Stomach (tissue), 9 donors: ENCODE results near the gene RASA3. TPM values are rescaled to one million over a fixed set of nuclear protein-coding genes. Genes with fewer than 3 reads are reported as not detected.
"Not testable (repeated sequence)": the region's sequence is repeated elsewhere in the genome, so short reads cannot be mapped to it uniquely, and the experiment has no call there.

Experiments used
- DNase-seq, 2 donors: peaks; one replicate each; pipeline versions ENCODE4 v3.0.0 to v3.0.0-alpha.2; 2013 to 2019
- H3K27ac ChIP-seq, 5 donors: fragments of 200-600 bp in 4 of 5; sonication (generic) in 4 of 5; one replicate each; pipeline ENCODE4 v1.5.1; 2013 to 2019; ENCODE audit warnings: mild to moderate bottlenecking in 1 of 5, moderate library complexity in 1 of 5
- H3K27me3 ChIP-seq, 3 donors: fragments of 200-600 bp; sonication (generic); one replicate each; pipeline ENCODE4 v1.5.1; 2017 to 2019; ENCODE audit warnings: mixed run types in 1 of 3
- H3K36me3 ChIP-seq, 4 donors: fragments of 200-600 bp; sonication (generic); 1 replicate in 3 of 4; 2 replicates in 1 of 4; pipeline ENCODE4 v1.5.1; 2016 to 2019
- H3K4me1 ChIP-seq, 4 donors: fragments of 200-600 bp; sonication (generic); one replicate each; pipeline ENCODE4 v1.5.1; 2016 to 2019
- H3K4me3 ChIP-seq, 4 donors: fragments of 200-600 bp; sonication (generic) in 3 of 4; one replicate each; pipeline ENCODE4 v1.5.1; 2016 to 2019; ENCODE audit warnings: mild to moderate bottlenecking in 1 of 4
- H3K9me3 ChIP-seq, 4 donors: fragments of 200-600 bp; sonication (generic); one replicate each; pipeline ENCODE4 v1.5.1; 2016 to 2019
- CTCF ChIP-seq, 7 experiments: fragments of 450-650 bp in 4 of 7; fragments of 200-600 bp in 3 of 7; sonication (generic) in 3 of 7; IDR thresholded peaks; one replicate each; pipeline ENCODE4 v1.5.1; 2016 to 2019; ENCODE audit warnings: antibody characterized with exemption in 7 of 7, control low read depth in 2 of 7, mild to moderate bottlenecking in 1 of 7
- EP300 ChIP-seq: sonication (generic); formaldehyde crosslinking; IDR thresholded peaks from one replicate; pipeline ENCODE4 v1.6.1; 2017; ENCODE audit warnings: antibody characterized with exemption
- POLR2A ChIP-seq, 4 donors: fragments of 450-650 bp; IDR thresholded peaks; one replicate each; pipeline ENCODE4 v1.6.1; 2016; ENCODE audit warnings: antibody characterized with exemption in 4 of 4, control low read depth in 2 of 4, mild to moderate bottlenecking in 1 of 4, moderate library complexity in 1 of 4
- POLR2AphosphoS5 ChIP-seq, 3 donors: sonication (generic); formaldehyde crosslinking; IDR thresholded peaks; one replicate each; pipeline ENCODE4 v1.6.1; 2016; ENCODE audit warnings: antibody characterized with exemption in 3 of 3
- WGBS, 5 donors: extraction: QIAGEN DNeasy Blood & Tissue Kit in 3 of 5; methylation state at CpG; one replicate each; pipeline versions ENCODE4 v1.1.5 to v1.1.7; 2013 to 2018; 5-methylcytosine and 5-hydroxymethylcytosine counted together
- intact Hi-C: fragments of 100-400 bp; cut with DNase I; formaldehyde crosslinking; loops from one replicate; pipeline ENCODE4 v1.15.1; 2023; ENCODE audit warnings: low total_unique reads
- polyA plus RNA-seq, 3 donors: library from polyadenylated mRNA; stranded (reverse); fragments of 200-250 nt; gene quantifications; one replicate each; pipeline ENCODE4 v1.2.3, GENCODE V29; 2013
- total RNA-seq, 5 donors: library from RNA; depleted of rRNA; stranded (reverse); fragments of >200 nt; gene quantifications; one replicate each; pipeline versions ENCODE4 v1.1.0 to v1.2.3, GENCODE V29; 2014 to 2016
- donor health status: healthy with polysubstance abuse.
- donor health status: Bipolar disorder and iron deficiency.
- donor health status: healthy.

The RASA3 gene
- total and polyA plus RNA-seq, 8 donors = 3.7 to 22.3 (median 7.9) TPM

GRCh38 chr13:114099918-114100445, 32.4 kb downstream of the RASA3 start:
- Histone ChIP-seq H3K4me1 (peaks cover 26 to 41% (median 34%) of the 10 kb centered on the region in 4 donors), H3K27ac (peak overlapping the region in 4 of 5 donors; percentile 63 to 73 (median 70)), H3K4me3 (no peak overlapping the region), H3K9me3 (no peaks in the 10 kb centered on the region), H3K36me3 (no peaks in the 10 kb centered on the region), H3K27me3 (no peaks in the 10 kb centered on the region)
- TF ChIP-seq EP300 (no peak), POLR2AphosphoS5 (IDR thresholded peaks at IDR 0.05) (no peak), POLR2A (IDR thresholded peaks at IDR 0.05) (no peak), CTCF (IDR thresholded peaks at IDR 0.05) (no peak)
- WGBS, 5 donors = 42 to 62% (median 50%) methylated on average over 3 to 25 of the region's 25 CpGs
- intact Hi-C loops = no loop called here
- DNase-seq = peak in 1 of 2 donors; percentile 64

- WGBS, 5 donors = 13 to 21% (median 19%) methylated on average over 9 to 15 of the region's 15 CpGs
- peak overlapping the region in 4 of 5 donors; percentile 44 to 74 (median 64) for H3K27ac ChIP-seq
- H3K27me3 ChIP-seq = no peaks in the 10 kb centered on the region
- TF ChIP-seq POLR2A (IDR thresholded peaks at IDR 0.05) = no peak
- TF ChIP-seq POLR2AphosphoS5 (IDR thresholded peaks at IDR 0.05) = peak in 1 of 3 donors; percentile 68
- TF ChIP-seq EP300 = no peak
- no peaks in the 10 kb centered on the region for H3K9me3 ChIP-seq
- H3K4me3 ChIP-seq = peak overlapping the region in 1 of 4 donors; percentile 8
- no peaks in the 10 kb centered on the region for H3K36me3 ChIP-seq
- peak in 1 of 2 donors; percentile 86 for DNase-seq
- intact Hi-C loops = no loop called here
- peaks cover 26 to 37% (median 33%) of the 10 kb centered on the region in 4 donors for H3K4me1 ChIP-seq
Measured at GRCh38 chr13:114099191-114099590, 33.2 kb downstream of the RASA3 start.

GRCh38 chr13:114098689-114099056, 33.8 kb downstream of the RASA3 start:
- Histone ChIP-seq H3K27ac (peak overlapping the region in 4 of 5 donors; percentile 44 to 74 (median 64)), H3K4me1 (peaks cover 26 to 37% (median 33%) of the 10 kb centered on the region in 4 donors)
- DNase-seq, intact Hi-C loops, H3K27me3 ChIP-seq, H3K4me3 ChIP-seq, H3K9me3 ChIP-seq, H3K36me3 ChIP-seq: not testable (repeated sequence)
- 51 to 86% (median 59%) methylated on average over 5 to 11 of the region's 14 CpGs for WGBS, 5 donors

GRCh38 chr13:114097893-114098688, 34.3 kb downstream of the RASA3 start:
- Histone ChIP-seq H3K4me1 (peaks cover 26 to 37% (median 33%) of the 10 kb centered on the region in 4 donors), H3K27ac (peak overlapping the region in 4 of 5 donors; percentile 44 to 74 (median 64)), H3K9me3 (peaks cover 0 to 5% (median 2%) of the 10 kb centered on the region in 4 donors), H3K36me3 (no peaks in the 10 kb centered on the region), H3K27me3 (no peaks in the 10 kb centered on the region), H3K4me3 (no peak overlapping the region)
- intact Hi-C loops = no loop called here
- DNase-seq = no peak
- 79 to 89% (median 86%) methylated on average over 21 to 27 of the region's 27 CpGs for WGBS, 5 donors
- TF ChIP-seq EP300 (no peak), CTCF (IDR thresholded peaks at IDR 0.05) (no peak), POLR2A (IDR thresholded peaks at IDR 0.05) (no peak), POLR2AphosphoS5 (IDR thresholded peaks at IDR 0.05) (no peak)

GRCh38 chr13:114097212-114097892, 35.1 kb downstream of the RASA3 start:
- no peak overlapping the region for H3K4me3 ChIP-seq
- H3K27ac ChIP-seq = peak overlapping the region in 2 of 5 donors; percentile 66 to 74
- intact Hi-C loops = no loop called here
- no peak for TF ChIP-seq POLR2AphosphoS5 (IDR thresholded peaks at IDR 0.05)
- no peak for TF ChIP-seq POLR2A (IDR thresholded peaks at IDR 0.05)
- TF ChIP-seq CTCF (IDR thresholded peaks at IDR 0.05) = no peak
- H3K36me3 ChIP-seq = no peaks in the 10 kb centered on the region
- peaks cover 26 to 37% (median 33%) of the 10 kb centered on the region in 4 donors for H3K4me1 ChIP-seq
- H3K9me3 ChIP-seq = peaks cover 0 to 9% (median 2%) of the 10 kb centered on the region in 4 donors
- no peak for DNase-seq
- H3K27me3 ChIP-seq = no peaks in the 10 kb centered on the region
- 82 to 91% (median 88%) methylated on average over 24 to 25 of the region's 25 CpGs for WGBS, 5 donors
